GM12892 (cell line): Measurements from ENCODE around the gene KTN1.

Source experiments
- POLR2A ChIP-seq: IDR thresholded peaks from 2 replicates; pipeline ENCODE4 v1.6.1; 2011; ENCODE audit warnings: low read depth, low read length, control low read depth
- POLR2AphosphoS5 ChIP-seq: IDR thresholded peaks from 2 replicates; pipeline ENCODE4 v1.6.1; 2011; ENCODE audit warnings: low read depth, low read length, control low read depth
- TAF1 ChIP-seq: IDR thresholded peaks from 2 replicates; pipeline ENCODE4 v1.6.1; 2011; ENCODE audit warnings: low read depth, mild to moderate bottlenecking, control low read depth, low read length, borderline replicate concordance

DNA sequence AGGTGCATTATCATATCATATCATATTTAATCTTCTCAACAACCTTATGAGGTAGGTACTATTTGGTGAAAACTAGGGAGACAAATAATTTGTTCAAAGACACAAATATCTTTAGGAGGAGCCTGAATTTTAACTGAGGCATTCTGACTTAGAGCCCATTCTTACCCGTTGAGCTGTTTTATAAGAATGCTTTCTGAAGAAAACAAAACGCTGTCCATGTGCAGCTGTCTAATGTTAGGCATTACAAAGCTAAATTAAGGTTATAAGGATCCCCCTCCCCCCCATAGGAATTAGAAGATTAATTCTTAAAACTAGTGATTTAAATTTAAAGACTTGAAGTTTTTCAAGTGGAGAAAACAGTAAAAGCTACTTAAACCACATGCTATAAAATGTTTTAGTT lies 6.4 kb downstream of the KTN1 start:
- TF ChIP-seq POLR2A: no peak
- no peak for TF ChIP-seq POLR2AphosphoS5
- no peak for TF ChIP-seq TAF1
